Glomerular visceral epithelial cell (primary cell): ENCODE data around the gene PLEKHA6.

Source experiments
- DNase-seq: peaks from one replicate; pipeline ENCODE4 v3.0.0-alpha.2; 2016; ENCODE audit errors: extremely low spot score

PLEKHA6 gene

DNA sequence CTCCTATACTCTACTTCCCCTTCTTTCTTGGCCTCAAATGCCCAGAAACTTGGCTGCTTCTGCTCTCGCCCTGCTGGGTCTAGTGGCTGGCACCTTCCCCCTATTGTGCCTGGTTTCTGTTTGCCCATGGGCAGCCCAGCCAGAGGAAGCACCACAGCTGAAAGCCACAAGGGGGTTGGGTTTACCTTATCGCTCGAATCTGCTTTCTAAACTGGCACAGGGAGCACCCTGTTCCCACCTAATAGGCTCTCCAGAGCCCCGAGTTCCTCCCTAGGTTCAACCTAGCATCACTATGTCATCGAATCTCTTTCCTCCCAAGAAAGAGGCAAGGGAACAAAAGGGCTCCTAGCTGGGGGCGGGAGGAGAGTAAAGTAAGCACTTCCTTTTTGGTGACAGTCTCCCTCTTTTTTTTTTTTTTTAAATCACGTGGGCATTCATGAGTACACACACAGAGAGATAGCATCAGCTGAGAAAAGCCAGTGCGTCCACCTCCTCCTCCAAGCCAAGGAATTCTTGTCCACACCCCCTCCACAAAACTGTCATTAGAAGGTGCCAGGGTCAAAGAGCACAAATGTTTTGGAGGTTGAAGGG, 72.8 kb downstream of the PLEKHA6 start:
- peak; percentile 29 for DNase-seq

- DNase-seq = no peak
Measured at GRCh38 chr1:204286315-204286714, 73.4 kb downstream of the PLEKHA6 start.

- DNase-seq = no peak
Measured at GRCh38 chr1:204285436-204286305, 74.1 kb downstream of the PLEKHA6 start.

GRCh38 chr1:204284929-204285328, 74.8 kb downstream of the PLEKHA6 start:
- no peak for DNase-seq

- DNase-seq = no peak
Measured at GRCh38 chr1:204283711-204284651, 75.7 kb downstream of the PLEKHA6 start.

DNA sequence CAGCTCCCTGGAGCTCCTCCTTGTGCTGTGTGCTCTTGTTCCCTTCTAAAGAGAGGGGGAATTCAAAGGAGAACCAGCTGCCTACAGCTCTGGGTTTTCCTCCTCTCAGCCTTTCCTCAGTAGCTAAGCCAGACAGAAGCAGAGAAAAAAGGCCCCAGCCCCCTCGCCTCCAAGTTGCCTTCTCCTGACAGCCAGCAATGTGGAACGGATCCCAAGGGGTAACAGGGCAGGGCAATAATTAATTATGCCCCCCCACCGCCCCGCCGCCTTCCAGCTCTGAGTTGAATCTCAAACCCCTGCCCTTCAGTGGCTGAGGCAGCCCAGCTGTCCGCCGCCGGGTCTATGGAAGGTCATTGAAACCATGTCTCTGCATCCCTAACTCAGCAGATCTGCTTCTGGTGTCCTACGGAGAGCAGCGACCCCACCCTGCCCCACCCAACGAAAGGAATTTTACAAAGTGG, 76.9 kb downstream of the PLEKHA6 start:
- DNase-seq = no peak

DNA sequence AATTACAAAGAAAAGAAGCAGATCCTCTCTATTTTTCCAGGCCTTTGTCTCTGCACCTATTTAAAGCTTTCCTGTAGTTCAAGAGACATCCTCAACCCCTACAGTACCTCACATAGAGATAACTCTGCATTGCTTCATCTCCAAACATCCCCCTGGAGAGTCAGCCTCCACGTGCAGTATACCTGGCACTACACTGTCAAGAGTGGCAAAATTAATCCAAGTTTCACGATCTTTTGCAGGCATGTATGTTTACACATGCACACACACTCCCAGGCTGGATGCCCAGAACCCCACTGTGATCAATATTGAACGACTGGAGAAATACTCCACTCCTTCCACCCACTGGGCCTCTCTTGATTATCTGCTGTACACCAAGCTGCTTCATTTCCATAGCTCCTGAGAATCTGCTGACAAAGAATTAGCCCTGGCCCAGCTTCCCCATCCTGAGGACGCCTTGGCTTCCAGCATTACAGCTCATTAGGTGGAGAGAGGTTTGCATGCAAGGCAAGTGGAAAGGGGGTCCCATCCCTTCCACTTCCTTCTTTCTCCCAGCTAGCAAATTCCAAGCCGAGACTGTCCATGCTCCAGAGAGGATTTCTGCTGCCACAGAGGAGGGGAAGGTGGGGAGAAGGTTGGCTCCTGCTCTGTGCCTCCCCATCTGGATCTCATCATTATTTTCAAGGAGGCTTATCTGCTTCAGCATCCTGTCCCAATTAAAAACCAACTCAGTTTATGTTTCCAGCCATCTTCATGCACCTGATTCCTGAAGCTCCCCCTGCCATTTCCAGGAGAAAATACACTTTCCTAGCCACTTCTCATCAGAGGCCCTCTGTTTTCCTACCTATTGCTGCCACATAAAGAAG, 79.4 kb downstream of the PLEKHA6 start:
- DNase-seq = no peak

DNA sequence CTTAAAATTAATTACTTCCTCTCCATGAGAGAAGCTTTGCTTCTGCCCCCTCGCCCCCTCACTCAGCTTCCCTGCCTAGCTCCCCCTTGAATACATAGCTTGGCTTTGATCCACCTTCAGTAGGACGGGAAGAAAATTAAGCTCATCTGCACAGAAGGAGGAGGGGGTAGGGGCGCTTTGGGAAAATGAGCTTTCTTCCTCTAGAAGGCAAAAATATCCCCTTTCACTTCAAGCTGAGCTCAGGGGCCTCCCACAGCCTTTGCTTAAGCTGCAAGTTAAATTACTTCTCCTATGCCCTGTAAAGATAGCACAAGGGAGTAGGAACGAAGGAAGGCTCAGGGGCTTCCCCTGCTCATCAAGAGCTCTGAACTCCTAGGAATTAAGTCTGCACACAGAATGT, 80.8 kb downstream of the PLEKHA6 start:
- no peak for DNase-seq

DNA sequence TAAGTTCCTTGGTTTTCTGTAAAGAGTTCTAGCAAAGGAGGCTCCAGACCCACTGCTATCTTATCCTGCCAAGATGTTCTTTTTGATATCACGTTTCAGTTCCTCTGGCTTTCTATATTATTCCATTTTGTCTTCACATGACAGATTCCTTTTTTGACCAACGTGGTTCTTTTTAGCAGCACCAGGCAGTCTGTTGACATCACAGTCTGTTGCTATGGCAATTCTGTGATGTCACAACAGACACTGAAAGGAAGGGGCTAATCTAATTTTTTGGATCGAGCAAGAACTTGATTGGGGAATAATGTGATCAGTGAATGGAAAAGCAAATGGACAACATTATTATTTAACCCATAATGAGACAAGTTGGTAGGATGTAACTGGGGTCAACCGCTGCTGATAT, 81.5 kb downstream of the PLEKHA6 start:
- DNase-seq = no peak

DNA sequence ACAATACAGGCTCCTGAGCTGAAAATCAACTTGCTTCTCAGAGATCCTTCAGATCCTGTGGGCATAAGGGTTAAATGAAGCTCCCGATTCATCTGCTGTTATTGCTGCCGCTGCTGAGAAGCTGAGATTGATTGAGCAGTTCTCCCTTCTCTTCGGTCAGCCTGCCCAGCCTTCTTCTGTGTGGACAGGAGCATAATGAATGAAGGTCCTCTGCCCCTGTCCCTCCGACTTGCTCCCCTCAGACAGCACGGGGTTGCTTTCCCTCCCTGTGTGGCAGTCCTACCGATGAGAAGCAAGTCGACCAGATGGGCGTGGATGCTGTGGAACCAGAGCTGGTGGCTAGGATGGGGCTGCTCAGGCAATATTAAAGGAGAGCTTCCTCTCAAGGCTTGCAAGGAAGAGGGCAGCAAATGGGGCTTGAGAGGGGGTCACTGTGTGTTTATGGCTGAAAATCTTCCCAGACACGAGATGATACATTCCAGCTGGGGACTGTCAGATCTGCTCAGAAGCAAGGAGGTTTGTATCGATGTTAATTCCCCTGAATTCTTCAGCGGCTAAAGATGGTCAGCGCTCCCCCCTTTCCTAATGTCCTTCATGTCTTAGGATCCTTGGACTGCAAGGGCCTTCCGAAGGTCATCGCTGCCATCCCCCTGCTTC, 82.0 kb downstream of the PLEKHA6 start:
- no peak for DNase-seq

DNA sequence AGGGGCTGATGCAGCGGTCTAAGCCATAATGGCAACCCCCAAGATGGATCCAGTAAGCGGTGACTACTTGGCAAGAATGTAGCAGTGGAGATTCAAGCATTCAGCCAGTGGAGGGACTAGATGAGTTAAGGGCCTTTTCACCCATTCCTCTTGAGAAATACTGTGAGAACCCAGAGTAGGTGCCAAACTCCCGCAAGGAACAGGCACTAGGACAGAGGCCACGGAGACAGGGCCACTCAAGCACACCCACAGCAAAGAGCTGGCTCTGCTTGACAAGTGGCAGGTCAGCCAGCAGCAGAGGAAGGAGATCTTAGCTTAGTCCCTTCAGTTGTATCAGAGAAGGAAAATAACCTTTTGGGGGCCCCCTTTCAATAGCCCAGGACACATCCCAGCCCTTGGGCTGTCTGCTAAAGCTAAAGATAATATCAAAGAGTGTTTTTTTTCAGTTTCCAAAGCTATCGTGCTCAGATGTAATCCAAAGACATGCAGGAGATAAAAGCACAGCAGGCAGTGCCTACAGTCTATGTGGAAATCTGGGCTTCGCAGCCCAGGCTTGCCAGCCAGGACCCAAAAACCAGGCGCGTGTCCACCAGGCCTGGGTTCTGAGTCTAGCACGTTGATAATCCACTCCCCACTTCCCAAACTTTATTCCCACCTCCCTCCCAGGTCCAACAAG, 83.9 kb downstream of the PLEKHA6 start:
- DNase-seq = no peak

GRCh38 chr1:204274446-204274845, 85.3 kb downstream of the PLEKHA6 start:
- DNase-seq = no peak

DNA sequence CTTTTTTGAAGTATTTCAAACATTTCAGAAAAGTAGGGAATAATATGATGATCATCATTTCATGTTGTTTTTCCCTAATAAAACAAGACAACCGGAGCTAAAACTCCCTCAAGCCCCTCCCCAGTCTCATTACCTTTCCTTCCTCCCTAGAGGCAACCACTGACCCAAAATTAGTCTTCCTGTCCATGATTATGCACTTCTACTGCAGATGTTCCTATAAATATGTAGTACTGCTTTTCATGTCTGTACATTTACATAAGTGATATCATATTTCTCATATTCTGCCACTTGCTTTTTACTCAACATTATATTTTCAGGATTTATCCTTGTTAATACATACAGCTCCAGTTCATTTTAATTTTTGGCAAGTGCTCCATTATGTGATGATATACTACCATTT, 87.2 kb downstream of the PLEKHA6 start:
- DNase-seq = no peak

- no peak for DNase-seq
Measured at GRCh38 chr1:204271970-204272369, 87.8 kb downstream of the PLEKHA6 start.

DNA sequence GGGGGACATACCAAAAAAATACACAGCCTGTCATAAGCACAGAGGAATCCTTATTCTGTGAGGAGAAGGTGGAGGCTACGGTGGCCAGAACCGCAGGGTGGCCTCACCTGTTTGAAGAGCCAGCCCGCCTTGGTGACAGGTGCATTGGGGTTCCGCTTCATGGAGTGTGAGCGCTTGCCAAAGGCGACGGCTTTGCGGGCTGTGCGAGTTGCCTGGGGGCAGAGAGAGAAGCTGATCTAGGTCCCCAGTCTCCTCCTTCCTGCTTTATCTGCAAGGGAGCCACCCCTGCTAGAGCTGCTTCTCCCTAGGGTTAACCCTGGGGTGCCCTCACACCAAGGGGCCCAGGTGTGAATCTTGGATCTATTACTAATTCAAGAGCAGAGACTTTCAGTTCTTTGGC, 91.6 kb downstream of the PLEKHA6 start:
- no peak for DNase-seq

DNA sequence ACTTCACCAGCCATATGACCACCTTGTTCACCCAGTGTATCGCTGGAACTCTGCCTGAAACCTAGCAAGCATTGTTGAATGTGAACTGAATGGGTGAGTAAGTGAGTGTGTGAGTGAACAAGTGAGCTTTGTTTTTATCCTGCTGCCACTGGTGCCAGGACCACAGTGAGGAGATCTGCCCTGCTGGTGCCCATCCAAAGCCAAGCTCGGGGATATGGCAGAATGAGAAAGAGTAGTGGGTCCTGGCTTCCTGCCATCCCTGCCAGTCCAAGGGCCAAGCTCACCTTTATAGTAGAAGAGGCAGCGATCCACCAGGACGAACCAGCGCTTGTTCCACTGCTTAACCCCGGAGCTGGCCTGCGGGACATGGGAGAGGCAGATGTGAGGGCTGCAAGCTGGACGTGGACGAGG, 92.5 kb downstream of the PLEKHA6 start:
- DNase-seq = no peak

- peak; percentile 21 for DNase-seq
Measured at GRCh38 chr1:204266504-204267034, 93.2 kb downstream of the PLEKHA6 start.

GRCh38 chr1:204265665-204266064, 94.1 kb downstream of the PLEKHA6 start:
- no peak for DNase-seq

DNA sequence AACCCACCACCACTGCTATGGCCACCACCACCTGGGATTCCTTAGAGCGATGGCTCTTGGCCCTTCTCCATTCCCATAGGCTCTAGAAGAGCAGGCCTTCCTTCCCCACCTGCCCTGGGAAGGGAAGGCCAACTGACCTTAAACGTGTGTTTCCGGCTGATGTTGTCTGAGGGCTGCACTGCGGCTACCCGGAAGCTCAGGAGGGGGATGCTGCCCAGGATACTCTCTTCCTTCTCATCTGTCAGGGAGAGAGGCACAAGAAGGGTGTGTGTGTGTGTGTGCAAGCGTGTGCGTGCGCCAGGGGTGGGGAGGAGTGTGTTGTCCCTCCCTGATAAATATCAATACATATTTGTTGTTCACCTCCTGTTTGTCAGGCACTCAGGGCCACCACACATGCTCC, 94.9 kb downstream of the PLEKHA6 start:
- DNase-seq = no peak
